GM19193 (cell line): Measurements from ENCODE around the gene HEATR9.

Experiments
- POLR2A ChIP-seq: IDR thresholded peaks from 4 replicates; pipeline ENCODE4 v1.6.1; 2011; ENCODE audit not compliant: insufficient read depth, insufficient read length; ENCODE audit errors: extremely low read depth

Gene HEATR9

GRCh38 chr17:35811759-35812158 is 56.9 kb downstream of the HEATR9 start:
- TF ChIP-seq POLR2A = no peak

DNA sequence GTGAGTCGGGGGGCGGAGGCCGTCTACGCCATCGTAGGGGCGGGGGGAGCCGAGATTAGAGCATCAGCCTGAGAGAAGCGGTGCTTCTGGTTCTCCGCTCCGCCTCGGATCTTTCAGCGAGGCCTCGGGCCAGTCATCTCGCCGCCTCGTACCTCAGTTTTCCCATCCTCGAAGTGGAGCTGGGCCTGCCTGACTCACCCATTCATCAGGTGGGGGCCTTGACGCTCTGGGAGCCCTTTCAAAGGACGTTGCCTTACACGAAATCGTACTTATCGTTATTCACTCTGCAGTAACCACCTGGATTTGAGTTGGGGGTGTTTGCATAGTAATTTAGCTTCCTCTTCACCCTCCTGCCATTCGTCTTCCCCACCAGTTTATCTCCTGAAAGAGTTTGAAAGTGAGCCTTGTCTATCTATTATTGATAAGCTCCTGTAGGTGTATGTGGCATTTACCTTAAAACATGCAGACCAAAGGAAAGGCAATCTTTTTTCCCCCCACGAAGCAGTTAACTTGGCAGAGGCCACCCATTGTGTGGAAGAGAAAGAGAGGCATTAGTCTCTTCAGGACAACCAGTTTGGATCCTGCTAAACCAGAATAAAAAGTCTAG is 58.7 kb downstream of the HEATR9 start:
- TF ChIP-seq POLR2A = no peak

DNA sequence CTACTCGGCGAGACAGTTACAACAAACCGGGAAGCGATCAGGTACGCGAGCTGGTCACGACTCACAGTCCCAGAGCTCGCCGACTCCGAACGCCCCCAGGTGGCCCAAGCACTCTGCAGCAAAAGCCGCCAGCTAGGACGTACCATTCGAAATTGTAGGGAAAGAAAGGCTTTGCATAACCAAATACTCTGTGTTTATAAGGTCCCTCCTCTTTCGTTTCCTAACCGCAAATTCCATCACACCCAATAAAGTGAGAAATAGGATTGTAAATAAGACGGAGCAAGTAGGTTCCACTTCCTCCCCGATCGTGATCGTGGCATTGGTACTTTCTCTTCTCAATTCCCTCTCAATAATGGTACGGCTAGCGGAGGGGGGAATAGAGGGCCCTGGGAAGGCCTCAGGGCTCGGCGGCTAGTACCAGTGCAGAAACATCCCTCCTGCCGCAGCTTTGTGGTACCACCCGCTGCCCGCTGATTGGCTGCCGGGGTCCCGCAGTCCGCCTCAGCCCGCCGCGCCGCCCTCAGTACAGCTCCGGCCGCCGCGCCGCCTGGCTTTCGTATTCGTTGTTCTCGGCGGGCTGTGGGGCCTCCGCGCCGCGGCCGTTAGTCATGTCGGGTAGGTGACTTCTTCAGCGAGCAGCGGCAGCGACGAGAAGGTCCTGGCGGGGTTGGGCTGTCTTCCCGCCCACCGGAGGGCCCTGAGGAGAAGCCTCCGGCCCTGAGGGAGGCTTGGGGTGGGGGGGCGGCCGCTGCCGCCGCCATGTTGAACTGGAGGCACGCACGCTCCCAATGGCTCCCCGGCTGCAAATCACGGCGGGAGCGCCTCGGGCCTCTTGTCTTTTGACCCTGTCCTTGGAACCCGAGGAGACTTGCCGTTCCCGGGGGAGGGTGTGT is 59.5 kb downstream of the HEATR9 start, which contains the start of gene TAF15:
Gene TAF15 (plus strand): TSS at position 523 of the 893 bp plus-strand sequence. CDS start 86 bp downstream, at position 609.
- peak; percentile 99 for TF ChIP-seq POLR2A

DNA sequence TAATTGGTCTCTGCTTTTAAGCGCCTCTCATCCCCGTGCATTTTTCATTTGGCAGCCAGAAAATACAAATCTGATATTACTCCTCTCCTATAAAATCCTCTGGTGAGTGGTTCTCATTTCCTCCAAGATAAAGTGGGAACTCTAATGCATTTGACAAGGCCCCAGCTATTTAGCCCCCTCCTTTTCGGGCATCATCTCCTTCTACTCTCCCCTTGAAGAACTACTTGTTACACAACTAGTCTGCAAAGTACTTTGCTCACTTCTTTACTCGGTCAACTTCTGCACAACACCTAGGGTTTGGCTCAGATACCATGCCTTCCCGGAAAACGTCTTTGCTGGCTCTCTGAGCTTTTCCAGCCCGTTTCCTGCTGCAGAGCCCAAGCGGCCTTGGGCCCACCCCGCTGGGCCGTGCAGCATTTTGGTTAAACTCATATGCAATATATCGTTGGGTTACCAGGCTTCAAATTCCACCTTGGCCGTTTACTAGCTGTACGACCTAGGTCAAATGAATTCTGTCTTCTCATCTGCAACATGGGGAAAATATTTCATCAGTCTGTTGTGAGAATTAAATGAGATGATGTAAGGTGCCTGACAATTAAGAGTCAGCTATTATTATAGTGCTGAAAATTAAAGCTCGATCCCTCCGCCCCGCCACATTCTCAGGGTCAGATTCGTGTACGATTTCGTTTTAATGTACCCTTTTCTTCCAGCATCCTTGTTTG is 60.3 kb downstream of the HEATR9 start:
- no peak for TF ChIP-seq POLR2A

DNA sequence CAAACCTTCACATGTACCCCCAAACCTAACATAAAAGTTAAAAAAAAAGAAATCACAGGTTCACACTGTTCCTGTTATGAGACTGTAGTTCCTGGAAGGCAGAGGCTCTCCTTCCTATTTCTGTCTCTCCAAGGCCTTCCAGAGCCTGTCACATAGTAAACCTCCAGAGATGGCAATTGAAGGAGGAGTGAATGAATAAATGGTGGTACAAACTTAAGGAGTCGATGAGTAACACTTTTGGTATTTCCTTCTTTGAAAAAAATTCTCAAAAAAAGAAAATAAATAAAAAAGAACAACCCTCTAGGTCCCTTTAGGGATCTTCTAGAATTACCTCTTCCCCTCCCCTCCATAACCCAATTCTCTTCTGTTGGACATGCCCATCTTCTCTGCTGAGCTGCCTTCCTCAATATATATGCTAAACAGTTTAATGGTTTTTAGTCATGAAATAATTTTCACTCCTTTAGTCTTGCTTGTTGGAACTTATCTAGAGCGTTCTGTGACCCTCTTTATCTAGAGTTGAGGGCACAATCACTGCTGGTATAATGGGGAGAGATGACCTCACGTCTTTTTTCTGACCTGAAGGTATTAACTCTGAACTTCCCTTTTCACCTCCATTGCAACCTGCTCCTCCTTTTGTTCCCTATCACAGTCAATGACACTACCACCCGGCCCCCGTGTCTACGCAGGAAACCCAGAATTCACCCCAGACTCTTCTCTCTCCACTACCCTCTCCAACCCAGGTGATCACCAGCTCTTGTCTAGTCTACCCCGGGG is 61.1 kb downstream of the HEATR9 start:
- no peak for TF ChIP-seq POLR2A
